PFSK-1 (cell line): Measurements from ENCODE around the gene TAL1.

Source experiments
- FOXP2 ChIP-seq: optimal IDR thresholded peaks from 2 replicates; pipeline ENCODE3; 2011; ENCODE audit warnings: borderline replicate concordance, control low read depth, inconsistent platforms; ENCODE audit not compliant: insufficient read depth; ENCODE audit errors: extremely low read length, extremely low read depth
- POLR2AphosphoS5 ChIP-seq: IDR thresholded peaks from 2 replicates; pipeline ENCODE4 v1.6.1; 2012; ENCODE audit warnings: low read depth, mild to moderate bottlenecking, control low read depth, low read length, moderate library complexity
- REST ChIP-seq, 2 experiments: IDR thresholded peaks; 2 replicates each; pipeline versions ENCODE4 v1.6.1 to v1.8.0; 2011 to 2012; ENCODE audit warnings: low read depth in 2 of 2, low read length in 2 of 2, control low read depth in 1 of 2, inconsistent platforms in 1 of 2, mild to moderate bottlenecking in 1 of 2, moderate library complexity in 1 of 2; ENCODE audit not compliant: insufficient read depth in 1 of 2
- SIN3A ChIP-seq: IDR thresholded peaks from 2 replicates; pipeline ENCODE4 v1.6.1; 2012; ENCODE audit warnings: mild to moderate bottlenecking, low read length, moderate library complexity, borderline replicate concordance; ENCODE audit not compliant: insufficient read depth
- TAF1 ChIP-seq: IDR thresholded peaks from 2 replicates; pipeline ENCODE4 v1.6.1; 2012; ENCODE audit warnings: low read length, control low read depth, borderline replicate concordance; ENCODE audit not compliant: insufficient read depth

TAL1 gene

GRCh38 chr1:47189844-47190508 lies 42.0 kb downstream of the TAL1 start, which contains the start of gene PDZK1IP1:
Gene PDZK1IP1, minus strand, starts transcription at chr1:47190036. Its CDS starts 104 bp downstream, at chr1:47189932.
- no peak for TF ChIP-seq FOXP2
- no peak for TF ChIP-seq SIN3A
- TF ChIP-seq POLR2AphosphoS5, result no peak
- no peak for TF ChIP-seq TAF1
- TF ChIP-seq REST (IDR thresholded peaks at IDR 0.05; ENCODE audit: insufficient read depth in 1 of 2, low read depth in 2 of 2, low read length in 2 of 2), result no peak

- TF ChIP-seq TAF1, result no peak
- TF ChIP-seq REST (IDR thresholded peaks at IDR 0.05; ENCODE audit: insufficient read depth in 1 of 2, low read depth in 2 of 2, low read length in 2 of 2), result no peak
- no peak for TF ChIP-seq SIN3A
- TF ChIP-seq FOXP2, result no peak
- no peak for TF ChIP-seq POLR2AphosphoS5
Observed at GRCh38 chr1:47188791-47189785, 42.9 kb downstream of the TAL1 start.

- TF ChIP-seq REST (IDR thresholded peaks at IDR 0.05; ENCODE audit: insufficient read depth in 1 of 2, low read depth in 2 of 2, low read length in 2 of 2), result no peak
- TF ChIP-seq TAF1, result no peak
- no peak for TF ChIP-seq POLR2AphosphoS5
- TF ChIP-seq SIN3A, result no peak
- no peak for TF ChIP-seq FOXP2
Observed at GRCh38 chr1:47187926-47188250, 44.1 kb downstream of the TAL1 start.

- TF ChIP-seq POLR2AphosphoS5 (no peak), SIN3A (no peak), REST (IDR thresholded peaks at IDR 0.05; ENCODE audit: insufficient read depth in 1 of 2, low read depth in 2 of 2, low read length in 2 of 2) (no peak), FOXP2 (no peak), TAF1 (no peak)
Observed at GRCh38 chr1:47187231-47187925, 44.6 kb downstream of the TAL1 start.
